Thyroid gland (tissue), 4 donors: ENCODE results near the gene DLG1. TPM values are rescaled to one million over a fixed set of nuclear protein-coding genes. Genes with fewer than 3 reads are reported as not detected.

Experiments used
- DNase-seq, 2 donors: peaks; one replicate each; pipeline ENCODE4 v3.0.0-alpha.2; 2019
- H3K27ac ChIP-seq, 3 donors: fragments of 200-600 bp; sonication (generic); 1 replicate in 2 of 3; 2 replicates in 1 of 3; pipeline ENCODE4 v1.5.1; 2016 to 2019; ENCODE audit warnings: mild to moderate bottlenecking in 1 of 3, moderate library complexity in 1 of 3
- H3K27me3 ChIP-seq: fragments of 200-600 bp; sonication (generic); one replicate; pipeline ENCODE4 v1.5.1; 2019
- H3K36me3 ChIP-seq, 2 donors: fragments of 200-600 bp; sonication (generic); one replicate each; pipeline ENCODE4 v1.5.1; 2016 to 2019
- H3K4me1 ChIP-seq, 2 donors: fragments of 200-600 bp; sonication (generic); one replicate each; pipeline ENCODE4 v1.5.1; 2017 to 2019
- H3K4me3 ChIP-seq, 3 donors: fragments of 200-600 bp; sonication (generic); replicated peaks in 1 of 3; 1 replicate in 2 of 3; 2 replicates in 1 of 3; pipeline ENCODE4 v1.5.1; 2016; ENCODE audit warnings: mild to moderate bottlenecking in 1 of 3
- H3K9me3 ChIP-seq: fragments of 200-600 bp; sonication (generic); one replicate; pipeline ENCODE4 v1.5.1; 2017
- CTCF ChIP-seq, 6 experiments: fragments of 200-600 bp in 3 of 6; fragments of 450-650 bp in 3 of 6; sonication (generic) in 3 of 6; IDR thresholded peaks; one replicate each; pipeline ENCODE4 v1.5.1; 2016 to 2019; ENCODE audit warnings: antibody characterized with exemption in 6 of 6, mild to moderate bottlenecking in 2 of 6, inconsistent platforms in 1 of 6, moderate library complexity in 1 of 6
- POLR2A ChIP-seq, 2 donors: fragments of 450-650 bp; IDR thresholded peaks; one replicate each; pipeline ENCODE4 v1.6.1; 2017; ENCODE audit warnings: antibody characterized with exemption in 2 of 2, mild to moderate bottlenecking in 2 of 2, moderate library complexity in 1 of 2
- WGBS, 2 donors: methylation state at CpG; one replicate each; pipeline ENCODE4 v1.1.5; 2017; 5-methylcytosine and 5-hydroxymethylcytosine counted together
- intact Hi-C: fragments of 100-400 bp; cut with DNase I; formaldehyde crosslinking; loops from one replicate; pipeline ENCODE4 v1.15.1; 2023
- total RNA-seq, 4 donors: library from RNA; depleted of rRNA; stranded (reverse); fragments of >200 nt; gene quantifications; one replicate each; pipeline ENCODE4 v1.2.3, GENCODE V29; 2016

Gene DLG1
- total RNA-seq, 4 donors from 2014 or later = 111 to 233 (median 174) TPM

DNA sequence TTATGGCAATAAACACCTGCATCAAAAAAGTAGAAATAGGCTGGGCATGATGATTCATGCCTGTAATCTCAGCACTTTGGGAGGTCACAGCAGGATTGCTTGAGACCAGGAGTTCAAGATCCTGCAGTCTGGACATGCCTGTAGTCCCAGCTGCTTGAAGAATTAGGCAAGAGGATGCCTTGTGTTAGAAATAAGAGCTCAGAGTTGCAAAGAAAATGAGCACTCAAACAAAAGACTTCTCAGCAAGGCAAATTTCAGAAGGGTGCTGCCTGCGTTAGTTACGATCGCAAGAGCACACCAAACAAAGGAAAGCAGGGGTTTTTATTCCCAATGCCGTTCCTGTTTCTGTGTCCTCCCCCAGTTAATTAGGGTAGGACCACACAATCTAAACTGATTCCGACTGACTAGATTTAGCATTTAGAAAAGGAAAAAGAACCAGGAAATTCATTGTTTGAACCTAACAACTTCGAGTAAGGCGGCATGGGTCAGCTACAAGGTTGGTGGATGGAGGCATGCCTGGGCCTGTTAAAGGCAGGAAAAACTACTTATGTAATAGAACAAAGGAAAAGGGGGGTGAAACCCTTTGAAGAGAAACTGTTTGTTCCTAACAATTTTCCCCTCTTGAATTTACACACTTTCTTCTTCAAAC lies 55.5 kb downstream of the DLG1 start:
- 94 to 96% methylated on average over 7 of the region's 7 CpGs for WGBS, 2 donors
- DNase-seq = no peak
- H3K36me3 ChIP-seq = no peaks in the 10 kb centered on the region
- H3K27me3 ChIP-seq = no peaks in the 10 kb centered on the region
- intact Hi-C loops = no loop called here
- peaks cover 0 to 4% of the 10 kb centered on the region in 2 donors for H3K4me1 ChIP-seq
- no peak for TF ChIP-seq CTCF (IDR thresholded peaks at IDR 0.05)
- no peak for TF ChIP-seq POLR2A (IDR thresholded peaks at IDR 0.05)
- no peak overlapping the region for H3K4me3 ChIP-seq
- no peaks in the 10 kb centered on the region for H3K9me3 ChIP-seq
- H3K27ac ChIP-seq = no peak overlapping the region

DNA sequence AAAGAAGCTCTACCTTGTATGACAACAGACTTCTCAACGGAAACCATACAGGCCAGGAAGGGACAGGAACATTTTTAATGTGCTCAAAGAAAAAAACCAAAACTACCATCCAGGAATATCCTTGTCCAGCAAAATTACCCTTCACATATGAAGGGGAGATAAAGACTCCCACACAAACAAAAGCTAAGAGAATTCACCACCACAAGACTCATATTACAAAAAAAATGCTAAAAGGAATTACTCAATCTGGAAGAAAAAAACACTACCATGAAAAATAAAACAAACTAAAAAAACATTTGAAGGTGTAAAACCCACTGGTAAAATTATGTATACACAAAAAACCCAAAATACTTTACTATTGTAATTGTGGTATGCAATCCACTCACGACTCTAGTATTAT lies 57.2 kb downstream of the DLG1 start:
- Histone ChIP-seq H3K4me1 (peaks cover 0 to 4% of the 10 kb centered on the region in 2 donors), H3K27me3 (no peaks in the 10 kb centered on the region), H3K36me3 (no peaks in the 10 kb centered on the region), H3K27ac (no peak overlapping the region), H3K4me3 (no peak overlapping the region), H3K9me3 (no peaks in the 10 kb centered on the region)
- 98 to 99% methylated on average over 2 of the region's 2 CpGs for WGBS, 2 donors
- intact Hi-C loops = no loop called here
- no peak for DNase-seq
- TF ChIP-seq CTCF (IDR thresholded peaks at IDR 0.05) (no peak), POLR2A (IDR thresholded peaks at IDR 0.05) (no peak)

DNA sequence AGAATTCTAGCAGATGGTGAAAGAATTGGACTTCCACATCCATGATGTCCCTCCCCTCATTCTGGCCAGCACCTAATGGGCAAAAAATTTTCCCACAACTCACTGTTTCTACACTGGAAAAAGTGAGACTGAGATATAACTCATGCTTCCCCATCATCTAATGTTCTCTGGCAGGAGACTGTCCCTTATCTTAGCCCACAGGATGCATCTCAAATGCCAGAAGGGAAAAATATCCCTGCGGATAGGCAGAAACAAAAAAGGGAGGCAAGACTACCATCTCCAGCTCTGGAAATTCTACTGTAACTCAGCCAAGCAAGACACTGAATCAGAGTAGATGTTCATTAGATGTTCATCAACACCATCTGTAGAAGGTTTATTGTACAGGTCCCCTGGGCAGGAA lies 58.6 kb downstream of the DLG1 start:
- no peaks in the 10 kb centered on the region for H3K9me3 ChIP-seq
- no peak for DNase-seq
- H3K27me3 ChIP-seq = no peaks in the 10 kb centered on the region
- TF ChIP-seq CTCF (IDR thresholded peaks at IDR 0.05) (no peak), POLR2A (IDR thresholded peaks at IDR 0.05) (no peak)
- no peak overlapping the region for H3K4me3 ChIP-seq
- intact Hi-C loops = no loop called here
- WGBS, 2 donors = 69 to 83% methylated on average over 1 of the region's 1 CpG
- no peak overlapping the region for H3K27ac ChIP-seq
- peaks cover 5 to 13% of the 10 kb centered on the region in 2 donors for H3K4me1 ChIP-seq
- H3K36me3 ChIP-seq = no peaks in the 10 kb centered on the region

DNA sequence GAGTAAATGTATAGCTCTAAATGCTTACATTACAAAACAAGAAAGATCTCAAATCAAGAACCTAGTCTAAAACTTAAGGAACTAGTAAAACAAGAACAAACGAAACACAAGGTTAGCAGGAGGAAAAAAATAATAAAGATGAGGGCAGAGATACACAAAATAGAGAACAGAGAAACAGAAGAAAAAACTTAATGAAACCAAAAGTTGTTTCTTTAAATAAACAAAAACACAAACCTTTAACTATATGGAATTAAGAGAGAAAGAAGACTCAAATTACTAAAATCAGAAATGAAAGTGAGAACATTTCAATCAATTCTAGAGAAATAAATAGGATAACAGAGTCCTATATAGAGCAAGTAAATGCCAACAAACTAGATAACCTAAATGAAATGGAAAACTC lies 59.6 kb downstream of the DLG1 start:
- H3K27ac ChIP-seq = no peak overlapping the region
- TF ChIP-seq POLR2A (IDR thresholded peaks at IDR 0.05) (no peak), CTCF (IDR thresholded peaks at IDR 0.05) (no peak)
- no peaks in the 10 kb centered on the region for H3K36me3 ChIP-seq
- no peaks in the 10 kb centered on the region for H3K27me3 ChIP-seq
- peaks cover 12 to 14% of the 10 kb centered on the region in 2 donors for H3K4me1 ChIP-seq
- H3K9me3 ChIP-seq = no peaks in the 10 kb centered on the region
- H3K4me3 ChIP-seq = no peak overlapping the region
- 89 to 92% methylated on average over 1 of the region's 1 CpG for WGBS, 2 donors
- intact Hi-C loops = no loop called here
- DNase-seq = no peak

DNA sequence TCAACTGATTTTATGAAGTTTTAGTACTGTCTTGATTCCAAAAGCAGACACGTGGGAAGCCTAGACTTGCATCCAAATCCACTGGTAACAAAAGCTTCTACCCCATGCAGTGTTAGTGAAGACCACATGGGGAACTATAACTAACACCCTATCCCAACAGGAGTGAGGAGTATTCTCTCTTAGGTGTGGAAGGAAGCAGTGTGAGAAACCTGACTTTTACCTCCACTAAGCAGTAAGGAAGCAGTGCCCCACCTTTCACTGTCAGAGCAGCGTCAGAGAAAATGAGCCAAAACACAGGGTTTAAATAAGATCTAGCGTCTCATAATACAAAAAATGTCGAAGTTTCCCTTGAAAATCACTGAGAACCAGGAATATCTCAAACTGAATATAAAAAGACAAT lies 60.5 kb downstream of the DLG1 start:
- DNase-seq = no peak
- 92 to 97% methylated on average over 4 of the region's 4 CpGs for WGBS, 2 donors

More for the DNA sequence above, 60.5 kb downstream of the DLG1 start:
- no peak for TF ChIP-seq CTCF (IDR thresholded peaks at IDR 0.05)
- no peak for TF ChIP-seq POLR2A (IDR thresholded peaks at IDR 0.05)
- Histone ChIP-seq H3K36me3 (no peaks in the 10 kb centered on the region), H3K9me3 (no peaks in the 10 kb centered on the region), H3K4me3 (no peak overlapping the region), H3K4me1 (peaks cover 12 to 14% of the 10 kb centered on the region in 2 donors), H3K27me3 (no peaks in the 10 kb centered on the region), H3K27ac (no peak overlapping the region)
- intact Hi-C loops = no loop called here
